AG04450 (cell line): ENCODE data around the gene PRCD. TPM values are rescaled to one million over a fixed set of nuclear protein-coding genes. Genes with fewer than 3 reads are reported as not detected.
"Not testable (repeated sequence)": the region's sequence is repeated elsewhere in the genome, so short reads cannot be mapped to it uniquely, and the experiment has no call there.

Experiments used
- CTCF ChIA-PET: fragments of 300-600, 350-600 bp; formaldehyde crosslinking; extraction: SDS; loops from one replicate; lab custom pipeline; 2022; ENCODE audit warnings: antibody characterized with exemption, inconsistent platforms; lab: Charles Lee
- POLR2A ChIA-PET: fragments of 350-600 bp; formaldehyde crosslinking; extraction: SDS; loops from one replicate; lab custom pipeline; 2021; ENCODE audit warnings: antibody characterized with exemption, inconsistent platforms; lab: Yijun Ruan, JAX
- DNase-seq: peaks from one replicate; pipeline ENCODE4 v3.0.0-alpha.2; 2011; ENCODE audit warnings: low read depth, low spot score
- H3K27ac ChIP-seq: one replicate; pipeline ENCODE4 v1.5.1; 2012; ENCODE audit warnings: low read depth, low read length, control low read depth
- H3K27me3 ChIP-seq: one replicate; pipeline ENCODE4 v1.6.0; 2012; ENCODE audit warnings: low read length; ENCODE audit not compliant: control insufficient read depth, insufficient read depth
- H3K4me3 ChIP-seq: 2 replicates; pipeline ENCODE4 v1.5.1; 2011; ENCODE audit warnings: mild to moderate bottlenecking, low read depth, low read length, control low read depth
- H3K9me3 ChIP-seq: 2 replicates; pipeline ENCODE4 v1.5.1; 2012; ENCODE audit warnings: low read length; ENCODE audit not compliant: control insufficient read depth, insufficient read depth
- polyA plus RNA-seq: library from polyadenylated mRNA; depleted of rRNA; stranded (reverse); fragments of >200 nt; gene quantifications from 2 replicates; pipeline ENCODE4 v1.2.3, GENCODE V29; 2011
- TF ChIP-seq, protein P1 (sequence below): IDR thresholded peaks from 2 replicates; pipeline ENCODE4 v1.5.1; 2011; ENCODE audit warnings: low read depth, low read length, control low read depth, inconsistent platforms

Gene PRCD
- polyA plus RNA-seq, 1 experiment: 0.69 TPM

DNA sequence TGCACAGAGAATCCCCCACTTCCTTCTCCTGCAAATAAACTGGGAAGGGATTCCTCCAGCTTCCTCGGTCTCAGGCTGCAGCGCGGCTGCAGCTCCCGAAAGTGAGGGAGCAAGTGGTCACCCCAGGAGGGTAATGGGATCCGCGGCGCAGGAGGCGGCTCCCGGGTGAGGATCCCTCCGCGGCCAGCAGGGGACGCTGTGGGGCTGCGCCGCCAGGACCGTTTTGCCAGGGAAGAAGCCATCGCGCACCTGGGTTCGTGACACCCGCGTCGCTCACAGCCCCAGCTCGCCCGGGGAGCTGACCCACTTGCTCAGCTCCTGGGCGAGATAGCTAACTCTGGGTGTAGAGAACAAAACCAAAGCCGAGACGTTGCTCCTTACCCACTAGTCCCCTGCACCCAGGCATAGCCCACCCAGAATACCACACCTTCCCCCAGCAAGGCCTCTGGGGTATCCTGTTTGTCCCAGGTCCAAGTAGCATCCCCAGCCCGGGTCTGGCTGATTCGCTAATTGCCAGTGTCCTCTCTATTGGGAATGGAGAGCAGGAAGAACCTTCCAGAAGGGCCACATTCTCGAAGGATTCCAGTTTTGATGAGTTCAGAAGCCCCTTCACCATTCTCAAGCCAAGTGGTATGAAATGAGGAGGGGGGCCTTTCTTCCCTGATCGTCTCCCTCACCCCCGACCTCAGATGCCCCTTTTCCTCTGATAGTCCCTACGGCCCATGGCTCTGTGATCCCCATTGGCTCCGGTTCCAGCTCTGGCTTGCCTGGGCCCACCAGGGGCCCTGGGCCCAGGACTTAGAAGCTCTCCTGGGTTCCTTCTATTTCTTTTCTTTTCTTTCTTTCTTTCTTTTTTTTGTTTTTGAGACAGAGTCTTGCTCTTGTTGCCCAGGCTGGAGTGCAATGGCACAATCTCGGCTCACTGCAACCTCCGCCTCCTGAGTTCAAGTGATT, 16.5 kb upstream of the PRCD start:
- TF ChIP-seq, protein P1, sequence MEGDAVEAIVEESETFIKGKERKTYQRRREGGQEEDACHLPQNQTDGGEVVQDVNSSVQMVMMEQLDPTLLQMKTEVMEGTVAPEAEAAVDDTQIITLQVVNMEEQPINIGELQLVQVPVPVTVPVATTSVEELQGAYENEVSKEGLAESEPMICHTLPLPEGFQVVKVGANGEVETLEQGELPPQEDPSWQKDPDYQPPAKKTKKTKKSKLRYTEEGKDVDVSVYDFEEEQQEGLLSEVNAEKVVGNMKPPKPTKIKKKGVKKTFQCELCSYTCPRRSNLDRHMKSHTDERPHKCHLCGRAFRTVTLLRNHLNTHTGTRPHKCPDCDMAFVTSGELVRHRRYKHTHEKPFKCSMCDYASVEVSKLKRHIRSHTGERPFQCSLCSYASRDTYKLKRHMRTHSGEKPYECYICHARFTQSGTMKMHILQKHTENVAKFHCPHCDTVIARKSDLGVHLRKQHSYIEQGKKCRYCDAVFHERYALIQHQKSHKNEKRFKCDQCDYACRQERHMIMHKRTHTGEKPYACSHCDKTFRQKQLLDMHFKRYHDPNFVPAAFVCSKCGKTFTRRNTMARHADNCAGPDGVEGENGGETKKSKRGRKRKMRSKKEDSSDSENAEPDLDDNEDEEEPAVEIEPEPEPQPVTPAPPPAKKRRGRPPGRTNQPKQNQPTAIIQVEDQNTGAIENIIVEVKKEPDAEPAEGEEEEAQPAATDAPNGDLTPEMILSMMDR: peak; percentile 99
- ChIA-PET POLR2A (interaction anchor here (0.8 to 1.0 kb wide), 2 partner anchors 23 to 34 kb away, joined by 3 read pairs; no protein-coding TSS in a partner anchor), CTCF (interaction anchor here (0.6 to 3.7 kb wide), 48 partner anchors 9 to 218 kb away, joined by 3 to 46 read pairs (median 5); partner anchors contain the start of genes AANAT, JMJD6, METTL23 and MXRA7)
- no peak for DNase-seq
- Histone ChIP-seq H3K27ac (no peak overlapping the region), H3K27me3 (no peaks in the 10 kb centered on the region), H3K4me3 (no peak overlapping the region), H3K9me3 (no peaks in the 10 kb centered on the region)

DNA sequence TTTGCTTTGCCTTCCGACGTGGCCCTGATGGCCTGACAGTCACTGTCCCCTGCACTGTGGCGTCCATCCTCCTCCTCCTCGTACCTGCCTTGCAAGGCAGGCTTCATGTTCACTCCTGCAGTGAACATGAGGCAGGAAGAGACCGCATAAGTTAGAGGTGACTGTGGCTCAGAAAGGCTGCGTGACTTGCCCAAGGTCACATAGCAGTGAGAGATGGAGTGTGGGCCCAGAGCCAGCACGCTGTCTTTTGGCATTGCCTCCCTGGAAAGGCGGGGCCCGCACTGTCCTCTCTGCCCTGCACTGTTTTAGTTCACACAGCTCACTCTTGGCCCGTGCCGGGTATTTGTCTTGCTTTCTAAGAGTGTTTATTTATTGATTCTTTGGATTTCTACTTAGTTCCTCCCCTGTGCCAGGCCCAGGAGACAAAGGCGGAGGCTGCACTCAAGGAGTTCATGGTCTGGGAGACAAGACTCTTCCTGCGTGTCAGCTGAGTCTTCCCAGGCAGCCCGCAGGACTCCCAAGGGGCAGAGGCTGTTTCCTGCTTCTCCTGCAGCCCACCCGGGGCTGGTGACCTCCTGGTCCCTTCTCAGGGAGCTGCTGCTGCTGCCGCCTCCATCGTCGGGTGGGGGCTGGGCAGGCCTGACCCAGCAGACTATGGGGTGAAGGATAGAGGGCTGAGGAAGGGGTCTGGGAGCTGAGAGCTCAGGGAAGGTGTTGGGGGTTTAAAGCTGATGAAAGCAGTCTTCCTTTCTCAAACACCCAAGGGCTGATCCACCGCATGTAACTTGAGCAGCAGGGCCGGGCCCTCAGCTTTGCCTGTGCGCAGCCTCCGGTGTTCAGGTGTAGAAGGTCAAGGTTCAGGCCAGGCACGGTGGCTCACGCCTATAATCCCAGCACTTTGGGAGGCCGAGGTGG, 15.0 kb upstream of the PRCD start:
- POLR2A ChIA-PET: interaction anchor here (1.0 to 1.4 kb wide), 3 partner anchors 9 to 32 kb away, joined by 4 to 8 read pairs (median 8); no protein-coding TSS in a partner anchor
- H3K27me3 ChIP-seq: no peaks in the 10 kb centered on the region

DNA sequence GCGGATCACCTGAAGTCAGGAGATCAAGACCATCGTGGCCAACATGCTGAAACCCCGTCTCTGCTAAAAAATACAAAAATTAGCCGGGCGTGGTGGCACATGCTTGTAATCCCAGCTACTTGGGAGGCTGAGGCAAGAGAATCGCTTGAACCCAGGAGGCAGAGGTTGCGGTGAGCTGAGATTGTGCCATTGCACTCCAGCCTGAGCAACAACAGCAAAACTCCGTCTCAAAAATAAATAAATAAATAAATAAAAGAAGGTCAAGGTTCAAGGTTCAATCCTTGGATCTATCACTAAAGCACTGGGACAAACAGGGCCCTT, 14.4 kb upstream of the PRCD start:
- H3K27me3 ChIP-seq, H3K4me3 ChIP-seq, DNase-seq, H3K9me3 ChIP-seq, H3K27ac ChIP-seq: not testable (repeated sequence)
- ChIA-PET POLR2A (interaction anchor here (1.0 to 1.4 kb wide), 3 partner anchors 10 to 32 kb away, joined by 4 to 8 read pairs (median 8); no protein-coding TSS in a partner anchor), CTCF (interaction anchor here (3.6 kb wide), 1 partner anchor 20 kb away, joined by 41 read pairs; no protein-coding TSS in a partner anchor)

More for the DNA sequence above, 15.0 kb upstream of the PRCD start:
- TF ChIP-seq, protein P1: no peak
- CTCF ChIA-PET: interaction anchor here (1.1 to 3.6 kb wide), 7 partner anchors 10 to 190 kb away, joined by 4 to 41 read pairs (median 14); partner anchors contain the start of gene PRCD
- Histone ChIP-seq H3K4me3 (no peak overlapping the region), H3K9me3 (no peaks in the 10 kb centered on the region), H3K27ac (peak overlapping the region; percentile 31)
- DNase-seq: no peak

DNA sequence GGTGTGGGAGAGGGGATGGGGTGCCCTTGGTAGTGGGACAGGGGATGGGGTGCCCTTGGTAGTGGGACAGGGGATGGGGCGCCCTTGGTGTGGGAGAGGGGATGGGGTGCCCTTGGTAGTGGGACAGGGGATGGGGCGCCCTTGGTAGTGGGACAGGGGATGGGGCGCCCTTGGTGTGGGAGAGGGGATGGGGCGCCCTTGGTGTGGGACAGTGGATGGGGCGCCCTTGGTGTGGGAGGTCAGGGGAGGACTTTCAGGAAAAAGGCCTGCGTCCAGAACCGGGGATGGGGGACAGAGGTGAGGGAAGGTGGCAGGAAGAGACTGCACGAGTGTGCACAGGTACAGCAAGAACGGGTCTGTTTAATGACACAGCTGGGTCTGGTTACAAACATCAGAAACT, 12.8 kb upstream of the PRCD start:
- CTCF ChIA-PET: interaction anchor here (0.9 to 2.4 kb wide), 2 partner anchors 97 to 155 kb away, joined by 3 to 7 read pairs; no protein-coding TSS in a partner anchor
- H3K27ac ChIP-seq, DNase-seq, H3K4me3 ChIP-seq, H3K27me3 ChIP-seq, H3K9me3 ChIP-seq: not testable (repeated sequence)
- POLR2A ChIA-PET: interaction anchor here (1.0 kb wide), 1 partner anchor 20 kb away, joined by 3 read pairs; no protein-coding TSS in a partner anchor

DNA sequence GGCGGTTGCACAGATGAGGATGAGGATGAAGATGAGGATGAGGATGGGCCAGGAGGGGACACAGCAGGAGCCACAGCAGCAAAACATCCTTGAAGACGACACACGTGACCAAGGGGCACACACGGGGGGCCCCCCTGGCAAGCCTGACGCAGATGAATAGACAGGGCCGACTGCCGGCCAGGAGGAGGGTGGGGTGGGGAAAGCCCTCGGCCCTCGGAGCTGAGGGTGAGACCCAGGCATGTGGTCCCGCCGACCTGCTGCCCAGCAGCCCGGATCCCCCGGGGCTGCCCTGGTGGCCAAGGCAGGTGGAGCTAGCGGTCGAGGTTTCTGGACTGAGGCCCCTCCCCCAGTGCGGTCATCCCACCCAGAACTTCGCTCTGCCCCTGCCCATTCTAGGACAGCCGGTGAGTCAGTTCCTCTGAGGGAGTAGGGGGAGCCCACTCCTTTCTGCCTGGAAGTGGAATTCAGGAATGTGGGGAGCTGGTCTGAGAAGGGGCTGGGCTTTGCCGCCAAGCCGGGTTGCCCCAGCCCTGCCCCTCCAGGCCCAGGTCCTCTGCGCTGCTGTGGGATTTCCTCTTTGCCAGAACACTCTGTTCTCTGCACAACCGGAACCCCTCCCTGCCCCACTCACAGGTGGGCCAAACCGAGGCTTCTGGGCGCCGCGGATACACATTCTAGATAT, 12.3 kb upstream of the PRCD start:
- Histone ChIP-seq H3K9me3 (no peaks in the 10 kb centered on the region; the same call in 1 of the 2 replicates), H3K4me3 (no peak overlapping the region), H3K27me3 (no peaks in the 10 kb centered on the region), H3K27ac (peak overlapping the region; percentile 97)
- CTCF ChIA-PET: interaction anchor here (0.9 to 2.4 kb wide), 3 partner anchors 19 to 154 kb away, joined by 3 to 7 read pairs (median 3); no protein-coding TSS in a partner anchor
- no peak for DNase-seq
- TF ChIP-seq, protein P1: peak; percentile 13; the same call in 1 of the 2 replicates
- POLR2A ChIA-PET: interaction anchor here (1.0 to 2.7 kb wide), 2 partner anchors 19 to 30 kb away, joined by 3 to 12 read pairs; no protein-coding TSS in a partner anchor
